Pulmonary artery endothelial cell (primary cell): Measurements from ENCODE around the gene PARK7. TPM values are rescaled to one million over a fixed set of nuclear protein-coding genes. Genes with fewer than 3 reads are reported as not detected.

Source experiments
- DNase-seq: peaks from one replicate; pipeline ENCODE4 v3.0.0-alpha.2; 2011; ENCODE audit warnings: low read depth, low spot score
- total RNA-seq: library from RNA; depleted of rRNA; stranded (reverse); fragments of >200 nt; gene quantifications from 2 replicates; pipeline ENCODE4 v1.2.3, GENCODE V29; 2014

The PARK7 gene
- total RNA-seq, 1 donor from 2014 or later, result 234 TPM

DNA sequence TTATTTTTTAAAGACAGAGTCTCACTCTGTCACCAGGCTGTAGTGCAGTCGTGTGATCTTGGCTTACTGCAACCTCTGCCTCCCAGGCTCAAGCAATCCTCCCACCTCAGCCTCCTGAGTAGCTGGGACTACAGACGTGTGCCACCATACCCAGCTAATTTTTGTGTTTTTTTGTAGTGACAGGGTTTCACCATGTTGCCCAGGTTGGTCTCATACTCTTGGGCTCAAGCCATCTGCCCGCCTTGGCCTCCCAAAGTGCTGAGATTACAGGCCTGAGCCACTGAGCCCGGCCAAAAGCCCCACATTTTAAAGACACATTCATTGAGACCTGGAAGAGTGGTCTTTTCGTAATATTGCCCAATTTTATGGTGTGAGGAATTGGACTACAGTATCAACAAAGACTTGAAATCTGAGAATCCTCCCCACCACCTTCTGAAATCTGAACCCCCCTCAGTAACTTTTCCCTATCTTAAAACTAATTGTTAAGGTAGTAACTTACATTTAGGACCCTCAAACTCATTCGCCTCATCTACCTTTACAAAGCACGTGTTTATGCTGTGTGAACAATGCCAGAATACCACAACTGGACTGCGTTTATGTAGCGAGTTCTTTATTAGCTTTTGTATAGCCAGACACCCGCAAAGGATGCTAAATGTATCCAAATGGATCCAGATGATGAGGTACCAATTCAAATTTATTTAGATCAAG, 61.9 kb downstream of the PARK7 start:
- DNase-seq, result no peak

- no peak for DNase-seq
These were observed 62.4 kb downstream of the PARK7 start for GRCh38 chr1:8023995-8024313.

DNA sequence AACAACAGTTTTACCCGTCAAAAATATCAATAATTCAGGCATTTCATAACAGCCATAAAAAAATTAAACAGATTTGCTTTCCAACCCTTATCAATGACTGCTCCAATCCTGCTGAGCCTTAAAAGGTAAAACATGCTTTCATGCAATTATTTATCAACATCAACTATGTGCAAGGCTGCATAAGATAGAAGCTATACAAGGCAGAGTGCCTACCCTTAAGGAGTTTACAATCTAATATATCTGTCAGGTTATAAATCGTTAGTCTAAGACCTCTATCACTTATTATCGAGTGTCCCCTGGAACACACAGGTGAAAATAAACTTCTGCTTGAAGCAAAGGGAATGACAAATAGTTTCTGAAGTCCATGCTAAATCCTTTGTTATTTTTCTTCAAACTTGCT, 62.8 kb downstream of the PARK7 start:
- DNase-seq, result no peak

DNA sequence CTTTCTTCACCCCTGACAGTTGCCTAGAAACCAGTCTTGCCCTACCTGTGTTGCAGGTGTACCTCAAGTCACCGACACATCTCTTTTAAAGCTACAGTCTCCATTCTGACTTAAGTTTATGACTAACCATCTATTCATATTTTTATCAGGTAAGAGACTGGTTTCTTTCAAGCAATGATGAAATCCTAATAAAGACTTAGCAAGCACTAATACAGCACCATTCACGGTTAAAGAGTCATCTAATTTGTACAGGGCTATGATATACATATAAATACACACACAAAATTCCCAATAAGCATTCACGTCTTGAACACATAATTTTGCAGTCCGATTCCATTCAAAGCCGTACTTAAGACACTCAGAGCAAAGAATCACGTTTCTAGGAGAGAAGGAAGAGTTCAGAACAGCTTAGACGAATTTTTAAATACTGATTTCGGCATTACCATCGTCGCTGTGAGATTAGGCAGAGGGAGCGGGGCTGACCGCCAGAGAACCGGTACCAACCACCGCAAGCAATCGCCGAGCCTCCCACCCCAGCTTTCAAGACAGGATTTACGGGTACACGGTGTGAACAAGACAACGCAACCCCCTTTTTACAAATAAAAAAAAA, 63.7 kb downstream of the PARK7 start:
- DNase-seq, result no peak

GRCh38 chr1:8025671-8026144, 64.2 kb downstream of the PARK7 start:
- DNase-seq, result no peak

DNA sequence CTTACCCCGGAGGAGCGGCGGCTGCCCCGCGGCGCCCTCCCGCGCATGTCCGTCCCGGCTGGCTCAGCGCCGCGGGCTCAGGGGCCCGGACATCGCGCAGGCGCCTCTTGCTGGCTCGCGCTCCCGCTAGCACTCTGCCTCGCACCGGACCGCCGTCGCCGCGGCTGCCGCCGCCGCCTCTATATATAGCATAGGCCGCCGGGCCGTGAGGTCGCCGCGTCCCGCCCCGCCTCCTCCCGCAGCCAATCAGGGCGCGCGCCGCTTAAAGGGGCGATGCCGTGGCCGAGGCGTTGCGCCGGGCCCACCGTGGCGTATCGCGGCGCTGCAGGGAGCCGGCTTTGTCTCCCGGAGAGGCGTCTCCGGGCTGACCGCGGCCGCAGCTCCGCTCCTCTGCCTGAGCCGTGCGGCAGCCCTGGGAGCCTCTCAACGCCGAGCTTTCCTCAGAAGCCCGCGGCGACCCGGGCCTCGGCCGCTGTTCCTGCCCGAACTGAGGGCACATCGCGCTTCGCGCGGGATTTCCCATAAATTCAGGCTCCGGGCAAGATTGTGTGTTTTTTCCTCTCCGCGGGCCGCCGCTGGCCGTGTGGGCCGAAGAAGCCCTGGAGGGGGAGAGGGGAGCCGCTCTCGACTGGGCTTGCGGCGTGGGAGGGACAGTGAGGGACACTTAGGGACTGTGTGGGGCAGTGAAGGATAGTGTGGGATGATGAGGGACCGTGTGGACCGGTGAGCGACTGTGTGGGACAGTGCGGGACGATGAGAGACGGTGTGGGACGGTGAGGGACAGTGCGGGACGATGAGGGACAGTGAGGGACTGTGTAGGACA, 64.9 kb downstream of the PARK7 start, which contains the start of gene ERRFI1:
Gene ERRFI1, minus strand, starts transcription at position 157 of the 823 bp plus-strand sequence. CDS start 10,690 bp downstream, outside the sequence.
- peak; percentile 80 for DNase-seq

DNA sequence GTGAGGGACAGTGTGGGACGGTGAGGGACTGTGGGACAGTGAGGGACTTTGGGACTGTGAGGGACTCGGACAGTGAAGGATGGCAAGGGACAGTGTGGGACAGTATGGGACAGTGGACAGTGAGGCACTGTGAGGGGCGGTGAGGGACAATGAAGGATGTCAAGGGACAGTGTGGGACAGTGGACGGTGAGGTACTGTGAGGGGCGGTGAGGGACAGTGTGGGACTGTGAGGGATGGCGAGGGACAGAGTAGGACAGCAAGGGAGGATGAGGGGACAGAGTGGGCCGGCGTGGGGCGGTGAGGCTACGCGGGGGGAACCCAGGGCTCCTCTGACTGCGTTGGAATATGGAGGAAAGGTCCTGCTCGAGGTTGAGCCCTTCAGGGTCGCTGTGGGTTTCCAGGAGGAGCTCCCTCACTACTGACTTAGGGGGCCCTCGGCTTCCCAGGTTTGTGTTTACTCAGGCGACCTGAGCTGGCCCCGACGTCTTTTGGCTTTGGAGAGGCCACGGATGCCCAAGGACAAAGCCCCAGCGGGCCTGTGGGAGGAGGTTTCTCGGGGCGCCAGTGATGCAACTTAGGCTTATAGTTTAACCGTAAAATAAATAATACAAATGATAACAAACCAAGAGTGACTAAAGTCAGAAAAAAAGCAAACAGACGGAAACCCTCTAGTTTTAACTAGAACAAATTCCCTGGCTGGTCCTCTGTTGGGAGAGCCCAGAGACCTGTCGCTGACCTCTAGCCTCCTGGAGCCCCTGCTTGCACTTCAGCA, 65.7 kb downstream of the PARK7 start:
- no peak for DNase-seq

DNA sequence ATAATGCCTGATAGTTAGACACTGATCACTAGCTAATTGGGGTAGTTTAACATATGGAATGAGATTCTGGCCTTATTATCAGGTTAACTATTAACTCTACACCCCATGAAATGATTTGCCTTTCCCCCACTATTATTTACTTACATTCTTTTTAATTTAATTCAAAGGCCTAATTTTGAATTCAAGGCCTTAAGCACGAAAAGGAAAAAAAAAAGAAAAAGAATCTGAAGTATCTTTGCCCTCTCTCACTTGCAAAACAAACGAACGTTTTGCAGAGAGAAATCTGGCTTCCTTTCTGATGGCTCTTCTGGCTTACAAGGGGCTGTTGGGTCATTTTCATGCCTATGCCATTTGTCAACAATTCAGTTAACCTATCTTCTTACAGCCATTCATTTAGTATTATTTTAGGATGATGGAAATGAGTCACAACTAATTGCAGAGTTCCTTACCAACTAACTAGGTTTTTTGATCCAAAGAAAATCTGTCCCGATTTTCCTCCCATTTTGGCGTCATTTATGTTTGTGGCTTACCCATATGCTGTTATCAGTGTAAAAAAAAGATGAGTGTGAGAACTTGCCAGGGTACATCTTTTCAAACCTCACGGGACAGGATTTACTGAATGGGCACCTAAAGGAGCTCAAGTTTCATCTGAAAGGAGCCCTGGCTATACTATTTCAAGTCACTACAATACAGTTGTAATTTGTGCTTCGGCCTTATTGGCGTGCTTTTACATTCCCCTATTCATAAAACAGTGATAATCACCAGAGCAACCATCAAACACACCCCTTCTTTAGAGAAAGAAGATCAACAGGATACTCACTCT, 66.4 kb downstream of the PARK7 start:
- DNase-seq, result no peak

DNA sequence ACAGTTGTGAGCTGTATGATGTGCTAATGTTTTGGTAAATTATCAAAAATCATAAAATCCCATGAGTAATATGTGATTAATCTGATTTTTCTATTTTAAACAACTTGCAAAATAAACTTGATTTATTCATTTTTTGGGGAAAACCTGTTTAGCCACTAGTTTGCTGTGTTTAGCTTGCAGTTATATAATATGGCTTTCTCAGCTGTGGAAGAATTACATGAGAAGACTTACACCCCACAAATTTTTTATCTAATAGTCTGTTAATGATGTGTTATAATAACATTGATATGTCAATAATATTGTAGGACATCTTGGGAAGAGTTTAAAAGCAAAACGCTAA, 67.0 kb downstream of the PARK7 start:
- no peak for DNase-seq

GRCh38 chr1:8031176-8031785, 69.8 kb downstream of the PARK7 start:
- no peak for DNase-seq

GRCh38 chr1:8032366-8032910, 70.9 kb downstream of the PARK7 start:
- no peak for DNase-seq

DNA sequence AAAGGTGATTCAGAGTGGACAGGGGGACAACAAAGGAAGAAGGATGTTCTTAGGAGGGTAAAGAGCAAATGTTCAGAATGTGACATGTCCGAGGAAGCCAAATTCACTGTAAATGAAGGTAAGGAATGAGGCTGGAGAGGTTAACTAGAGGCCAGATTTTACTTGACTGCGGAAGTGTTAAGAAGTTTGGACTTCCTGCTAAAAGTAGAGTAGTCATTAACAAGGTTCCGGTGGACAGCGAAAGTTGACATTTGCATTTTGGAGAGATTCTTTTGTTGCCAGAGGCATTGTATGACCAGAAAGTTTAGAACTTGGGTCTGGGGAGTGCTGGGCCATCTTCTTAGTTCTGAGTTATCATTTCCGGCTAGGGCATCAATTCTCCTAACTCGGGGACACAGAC, 71.8 kb downstream of the PARK7 start:
- no peak for DNase-seq

Other genes starting within 250 kb of the PARK7 start
- gene VAMP3, start 190.4 kb upstream of the PARK7 start, total RNA-seq, result 96.7 and 103 TPM in 2 replicates
- gene PER3, start 177.4 kb upstream of the PARK7 start, total RNA-seq, result 1.7 and 1.9 TPM in 2 replicates
- not detected in 2 replicates for gene UTS2, start 108.6 kb upstream of the PARK7 start, total RNA-seq
- 0.20 and 1.9 TPM in 2 replicates for gene TNFRSF9, start 20.9 kb upstream of the PARK7 start, total RNA-seq
- 42.6 and 51.0 TPM in 2 replicates for gene ERRFI1, start 64.6 kb downstream of the PARK7 start, total RNA-seq